Kidney capillary endothelial cell (primary cell): Measurements from ENCODE around the gene PTCHD4.
A peak's percentile ranks its signal among the peaks of the same experiment; 100 is the strongest.
"Not testable (repeated sequence)": the region's sequence is repeated elsewhere in the genome, so short reads cannot be mapped to it uniquely, and the experiment has no call there.

Source experiments
- DNase-seq: peaks from one replicate; pipeline ENCODE4 v3.0.0-alpha.2; 2018; ENCODE audit warnings: low spot score

Gene PTCHD4

DNA sequence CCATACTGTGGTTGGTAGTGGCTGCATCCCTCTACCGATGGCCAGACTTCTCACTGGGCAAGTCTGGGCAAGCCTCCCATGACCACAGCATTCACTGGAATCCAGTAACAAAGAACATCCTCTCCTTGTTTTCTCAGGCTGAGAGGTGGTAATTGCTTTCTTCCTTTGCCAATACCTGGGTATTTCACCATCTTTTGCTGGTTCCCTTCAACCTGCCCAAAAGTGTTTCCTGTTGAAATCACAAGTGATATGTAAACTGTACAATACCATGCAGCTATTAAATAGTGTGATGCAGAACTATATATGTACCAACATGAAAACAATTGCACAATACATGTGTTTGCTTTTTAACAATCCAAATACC lies at the start of gene PTCHD4:
Gene PTCHD4 (minus strand): TSS at position 55 of the 364 bp plus-strand sequence. CDS start 42,240 bp downstream, outside the sequence.
- peak; percentile 47 for DNase-seq

DNA sequence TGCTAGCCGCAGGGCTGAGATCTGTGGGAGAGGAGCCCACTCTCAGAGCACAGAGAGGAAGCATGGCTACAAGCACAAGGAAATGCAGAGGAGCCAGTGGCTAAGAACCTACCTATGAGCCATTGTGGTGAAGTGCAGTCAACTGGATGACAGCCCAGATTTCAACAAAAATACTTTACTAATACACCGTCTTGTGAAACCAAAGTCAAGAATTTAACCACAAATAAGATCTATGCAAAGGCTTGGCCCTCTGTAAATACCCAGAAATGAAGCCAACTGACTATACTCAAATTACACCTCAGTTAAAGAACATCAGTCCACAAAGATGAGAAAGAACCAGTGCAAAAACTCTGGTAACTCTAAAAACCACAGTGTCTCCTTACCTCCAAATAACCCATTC lies 40.1 kb upstream of the PTCHD4 start:
- DNase-seq: no peak

DNA sequence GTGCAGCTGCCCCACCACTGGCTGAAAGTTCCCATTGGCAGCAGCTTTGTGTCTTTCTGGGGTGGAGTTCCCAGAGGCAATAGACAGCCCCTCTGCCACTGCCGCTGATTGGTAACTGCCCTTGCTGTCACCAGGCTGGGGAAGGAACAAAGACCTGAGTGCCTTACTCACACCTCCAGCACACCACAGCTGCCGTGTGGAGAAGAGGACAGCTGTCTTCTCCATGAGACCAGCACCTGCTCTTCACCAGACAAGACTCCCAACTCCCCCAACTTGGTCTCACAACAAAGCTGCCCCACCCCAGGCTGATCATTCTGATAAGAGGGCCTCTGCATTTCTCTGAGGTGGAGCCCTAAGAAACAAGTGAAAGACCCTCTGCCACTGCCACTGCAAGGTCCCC lies 39.7 kb upstream of the PTCHD4 start:
- DNase-seq: no peak

- DNase-seq: no peak
Observed at GRCh38 chr6:48147051-48147450, 36.1 kb upstream of the PTCHD4 start.

GRCh38 chr6:48144021-48144420 lies 33.0 kb upstream of the PTCHD4 start:
- no peak for DNase-seq

DNA sequence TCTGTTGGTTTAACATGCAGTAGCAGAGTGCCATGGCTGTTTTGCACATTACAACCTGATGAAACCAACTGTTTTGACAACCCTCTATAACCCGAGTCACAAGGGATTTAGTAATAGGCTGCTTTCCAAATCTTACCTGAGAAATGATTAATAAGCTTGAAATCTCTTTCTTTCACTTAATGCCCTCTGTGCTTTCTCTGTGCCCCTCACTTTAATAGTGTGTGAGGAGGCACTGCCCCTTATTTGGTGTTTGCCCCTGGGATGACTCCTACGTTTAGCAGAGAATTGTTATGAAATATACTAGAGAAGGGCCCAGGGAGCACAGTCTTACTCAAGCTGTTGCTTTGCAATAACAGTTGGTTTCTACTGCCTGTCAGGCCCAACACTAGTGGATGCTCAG lies 31.0 kb upstream of the PTCHD4 start:
- no peak for DNase-seq

DNA sequence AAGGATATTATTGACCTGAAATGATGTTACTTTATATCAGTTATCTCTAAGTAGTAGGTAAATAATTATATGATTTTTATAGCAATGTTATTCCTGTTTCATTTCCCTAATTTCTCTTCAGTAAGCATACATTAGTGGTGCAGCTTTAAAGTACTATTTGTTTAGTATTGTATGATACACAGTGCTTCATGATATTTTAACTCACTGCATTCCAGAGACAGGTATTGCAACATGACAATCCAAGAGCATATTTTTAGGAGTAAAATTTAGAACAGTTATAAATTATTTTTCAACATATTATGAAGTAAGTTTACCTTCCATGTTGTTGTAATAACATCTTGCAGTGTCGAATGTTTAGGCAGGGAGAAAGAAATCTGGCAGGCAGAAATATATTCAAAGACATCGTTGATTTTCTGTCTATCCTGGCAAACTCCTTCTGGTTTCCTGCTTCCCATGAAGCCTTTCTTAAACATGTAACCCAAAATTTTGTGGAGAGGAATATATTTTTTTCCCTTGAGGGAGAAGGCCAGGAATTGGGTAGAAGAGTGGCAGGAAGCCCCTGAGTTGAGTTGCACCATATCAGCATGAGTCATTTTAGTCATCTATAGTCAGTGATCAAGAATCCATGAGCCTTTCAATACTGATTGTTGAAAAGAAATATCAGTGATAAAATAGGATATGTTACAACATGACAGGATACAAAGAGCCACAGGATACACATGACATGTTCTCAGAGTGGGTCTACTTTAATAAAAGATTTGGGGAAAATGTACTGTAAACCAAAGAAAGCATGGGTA lies 29.0 kb upstream of the PTCHD4 start:
- DNase-seq: no peak

- DNase-seq: no peak
Observed at GRCh38 chr6:48136856-48137255, 25.9 kb upstream of the PTCHD4 start.

DNA sequence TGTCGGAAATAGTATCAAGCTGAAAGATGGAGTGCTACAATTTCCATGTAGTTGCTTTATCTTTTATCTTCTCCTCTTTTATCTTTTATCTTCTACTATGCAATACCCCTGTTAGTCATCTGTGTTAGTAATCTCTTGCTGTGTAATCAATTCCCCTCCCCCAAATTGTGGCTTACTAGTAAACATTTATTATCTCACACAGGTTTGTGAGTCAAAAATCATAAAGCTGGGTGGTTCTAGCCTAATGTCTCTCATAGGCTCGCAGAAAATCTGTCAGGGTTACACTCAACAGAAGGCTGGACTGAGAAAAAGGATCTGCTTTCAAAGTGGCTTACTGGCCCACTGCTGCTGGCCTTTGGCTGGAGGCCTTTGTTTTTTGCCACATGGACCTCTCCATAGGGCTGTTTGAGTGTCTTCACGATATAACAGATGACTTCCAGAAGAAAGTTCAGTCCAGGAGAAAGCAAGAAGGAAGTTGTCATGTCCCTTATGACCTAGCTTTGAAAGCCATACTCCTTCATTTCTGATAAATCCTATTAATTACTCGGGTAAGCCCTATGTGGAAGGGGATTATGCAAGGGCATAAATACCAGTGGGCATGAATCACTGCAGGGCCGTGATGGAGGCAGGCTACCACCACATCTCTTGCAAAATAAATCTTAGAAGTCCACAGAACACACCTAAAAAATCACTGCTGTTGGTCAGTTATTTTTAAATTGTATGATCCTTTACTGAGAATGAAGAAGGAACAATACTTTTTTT lies 24.5 kb upstream of the PTCHD4 start:
- no peak for DNase-seq

DNA sequence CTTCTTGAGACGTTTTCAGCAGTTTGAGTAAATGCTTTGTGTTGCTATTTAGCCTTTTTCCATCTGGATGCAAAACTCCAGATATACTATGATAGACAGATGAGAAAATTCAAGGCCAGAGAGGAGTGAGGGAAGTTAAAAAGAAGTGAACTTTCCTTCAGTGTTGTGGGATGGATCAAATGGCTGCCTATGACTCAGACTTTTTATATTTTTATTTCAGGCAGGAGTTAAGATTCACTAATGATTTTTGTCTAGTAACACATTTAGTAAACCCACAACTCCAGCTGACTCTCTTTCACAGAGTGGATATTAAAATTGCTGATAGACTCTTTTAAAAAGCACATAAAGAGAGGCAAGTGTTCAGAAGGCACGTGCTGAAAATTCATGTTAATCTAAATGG lies 23.2 kb upstream of the PTCHD4 start:
- DNase-seq: no peak

- no peak for DNase-seq
Observed at GRCh38 chr6:48123601-48124000, 12.6 kb upstream of the PTCHD4 start.

- DNase-seq: not testable (repeated sequence)
Observed at GRCh38 chr6:48121983-48122749, 11.2 kb upstream of the PTCHD4 start.

GRCh38 chr6:48116699-48117645 lies 6.0 kb upstream of the PTCHD4 start:
- DNase-seq: no peak

DNA sequence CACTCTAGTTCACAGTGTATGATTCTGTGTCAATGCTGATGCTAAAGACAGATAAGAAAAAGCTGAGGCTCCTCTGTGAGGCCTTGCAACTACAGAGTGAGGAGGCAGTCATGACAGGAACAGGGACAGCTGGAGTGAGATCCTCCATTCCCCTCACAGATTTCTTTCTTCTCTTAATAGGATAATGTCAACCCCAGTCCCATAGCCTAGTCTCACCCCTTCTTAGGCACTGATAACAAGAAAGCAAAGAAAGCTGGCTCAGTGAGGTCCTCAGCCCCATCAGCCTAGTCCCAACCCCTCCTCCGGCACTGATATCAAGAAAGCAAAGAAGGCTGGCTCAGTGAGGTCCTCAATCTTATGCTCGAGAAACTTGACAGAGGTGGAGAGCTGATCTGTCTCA lies 2.1 kb upstream of the PTCHD4 start:
- DNase-seq: no peak

- DNase-seq: peak; percentile 16
Observed at GRCh38 chr6:48111575-48111974, 578 bp upstream of the PTCHD4 start.

- DNase-seq: peak; percentile 11
Observed at GRCh38 chr6:48110436-48111142, 408 bp downstream of the PTCHD4 start.

GRCh38 chr6:48109944-48110343 lies 1.1 kb downstream of the PTCHD4 start:
- DNase-seq: no peak

DNA sequence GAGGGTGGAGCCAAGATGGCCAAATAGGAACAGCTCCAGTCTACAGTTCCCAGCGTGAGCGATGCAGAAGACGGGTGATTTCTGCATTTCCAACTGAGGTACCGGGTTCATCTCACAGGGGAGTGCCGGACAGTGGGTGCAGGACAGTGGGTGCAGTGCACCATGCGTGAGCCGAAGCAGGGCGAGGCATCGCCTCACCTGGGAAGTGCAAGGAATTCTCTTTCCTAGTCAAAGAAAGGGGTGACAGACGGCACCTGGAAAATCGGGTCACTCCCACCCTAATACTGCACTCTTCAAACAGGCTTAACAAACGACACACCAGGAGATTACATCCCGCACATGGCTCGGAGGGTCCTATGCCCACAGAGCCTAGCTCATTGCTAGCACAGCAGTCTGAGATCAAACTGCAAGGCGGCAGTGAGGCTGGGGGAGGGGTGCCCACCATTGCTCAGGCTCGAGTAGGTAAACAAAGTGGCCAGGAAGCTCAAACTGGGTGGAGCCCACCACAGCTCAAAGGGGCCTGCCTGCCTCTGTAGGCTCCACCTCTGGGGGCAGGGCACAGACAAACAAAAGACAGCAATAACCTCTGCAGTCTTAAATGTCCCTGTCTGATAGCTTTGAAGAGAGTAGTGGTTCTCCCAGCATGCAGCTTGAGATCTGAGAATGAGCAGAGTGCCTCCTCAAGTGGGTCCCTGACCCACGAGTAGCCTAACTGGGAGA lies 8.4 kb downstream of the PTCHD4 start:
- DNase-seq: not testable (repeated sequence)

DNA sequence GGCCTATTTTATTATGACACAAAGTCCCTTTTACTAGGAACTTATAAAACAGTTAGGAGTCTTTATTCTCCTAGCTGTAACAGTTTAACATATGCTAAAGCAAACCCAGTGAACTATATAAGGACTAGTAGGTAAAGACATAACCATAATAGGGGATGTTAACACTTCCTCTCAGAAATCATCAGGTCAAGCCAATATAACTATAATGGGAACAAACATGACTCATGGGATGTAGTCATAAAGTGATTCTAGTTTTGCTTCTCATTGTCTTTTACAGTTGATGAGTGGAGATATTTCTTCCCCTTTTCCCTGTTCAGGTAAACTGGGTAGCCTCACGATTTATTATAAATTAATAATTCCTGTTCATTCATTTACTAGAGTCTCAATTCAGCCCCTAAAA lies 9.7 kb downstream of the PTCHD4 start:
- peak; percentile 75 for DNase-seq

GRCh38 chr6:48100588-48100895 lies 10.5 kb downstream of the PTCHD4 start:
- peak; percentile 51 for DNase-seq
